GM18951 (cell line): ENCODE data around the gene SIN3B.
"Not testable (repeated sequence)": the region's sequence is repeated elsewhere in the genome, so short reads cannot be mapped to it uniquely, and the experiment has no call there.

Source experiments
- POLR2A ChIP-seq: IDR thresholded peaks from 4 replicates; pipeline ENCODE4 v1.6.1; 2011; ENCODE audit warnings: mild to moderate bottlenecking; ENCODE audit not compliant: insufficient read length, insufficient read depth; ENCODE audit errors: extremely low read depth
- in situ Hi-C: fragments of 300-500 bp; cut with MboI; formaldehyde crosslinking; loops from one replicate; pipeline ENCODE4 v1.12.0; 2022; ENCODE audit warnings: low sequenced_read_pairs, mixed read lengths, inconsistent platforms; ENCODE audit not compliant: unreplicated experiment

The SIN3B gene

DNA sequence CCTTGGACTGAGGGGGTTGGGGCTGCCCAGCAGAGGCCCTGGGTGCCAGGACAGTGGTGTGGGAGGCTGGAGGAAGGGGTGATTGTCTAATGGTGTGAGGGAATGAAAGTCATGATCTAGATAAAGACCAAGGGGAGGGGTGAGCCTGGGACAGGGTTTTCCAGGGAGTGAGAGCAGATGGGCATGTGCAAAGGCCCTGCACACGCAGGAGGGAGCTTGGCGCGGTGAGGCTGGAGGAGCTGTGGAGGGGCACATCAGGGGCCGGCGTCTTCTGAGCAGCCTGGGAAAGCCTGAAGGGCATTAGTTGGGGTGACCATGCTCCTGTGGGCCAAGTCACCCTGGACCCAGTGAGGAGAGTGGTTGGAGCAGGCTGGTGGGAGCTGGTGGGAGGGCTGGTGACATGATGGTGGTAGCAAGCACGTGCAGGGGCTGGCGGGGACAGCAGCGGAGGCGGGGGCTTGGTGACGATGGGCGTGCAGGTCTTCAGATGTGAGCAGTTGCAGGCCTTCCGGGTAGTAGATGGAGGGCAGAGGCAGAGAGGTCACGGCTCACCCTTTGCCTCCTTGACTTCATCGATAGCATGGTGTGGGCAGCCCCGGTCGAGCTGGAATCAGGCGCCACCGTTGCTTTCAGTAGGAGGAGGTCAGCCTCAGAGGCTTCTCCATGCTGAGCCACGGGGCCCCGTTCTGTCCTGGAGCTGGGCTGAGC lies 39.4 kb downstream of the SIN3B start:
- in situ Hi-C loops, result no loop called here
- TF ChIP-seq POLR2A, result no peak

DNA sequence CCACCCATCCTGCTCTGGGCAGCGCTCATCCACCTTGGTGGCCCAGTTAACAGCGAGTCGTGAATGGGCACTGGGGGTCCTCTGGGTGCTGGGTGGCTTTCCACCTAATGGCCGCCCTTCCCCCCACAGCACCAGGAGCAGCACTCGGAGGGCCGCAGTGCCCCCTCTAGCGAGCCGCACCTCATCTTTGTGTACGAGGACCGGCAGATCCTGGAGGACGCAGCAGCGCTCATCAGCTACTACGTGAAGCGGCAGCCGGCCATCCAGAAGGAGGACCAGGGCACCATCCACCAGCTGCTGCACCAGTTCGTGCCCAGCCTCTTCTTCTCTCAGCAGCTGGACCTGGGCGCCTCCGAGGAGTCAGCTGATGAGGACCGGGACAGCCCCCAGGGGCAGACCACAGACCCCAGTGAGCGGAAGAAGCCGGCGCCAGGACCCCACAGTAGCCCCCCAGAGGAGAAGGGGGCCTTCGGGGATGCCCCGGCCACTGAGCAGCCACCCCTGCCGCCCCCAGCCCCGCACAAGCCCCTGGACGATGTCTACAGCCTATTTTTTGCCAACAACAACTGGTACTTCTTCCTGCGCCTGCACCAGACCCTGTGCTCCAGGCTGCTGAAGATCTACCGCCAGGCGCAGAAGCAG lies 40.3 kb downstream of the SIN3B start:
- in situ Hi-C loops, result no loop called here
- TF ChIP-seq POLR2A, result no peak

DNA sequence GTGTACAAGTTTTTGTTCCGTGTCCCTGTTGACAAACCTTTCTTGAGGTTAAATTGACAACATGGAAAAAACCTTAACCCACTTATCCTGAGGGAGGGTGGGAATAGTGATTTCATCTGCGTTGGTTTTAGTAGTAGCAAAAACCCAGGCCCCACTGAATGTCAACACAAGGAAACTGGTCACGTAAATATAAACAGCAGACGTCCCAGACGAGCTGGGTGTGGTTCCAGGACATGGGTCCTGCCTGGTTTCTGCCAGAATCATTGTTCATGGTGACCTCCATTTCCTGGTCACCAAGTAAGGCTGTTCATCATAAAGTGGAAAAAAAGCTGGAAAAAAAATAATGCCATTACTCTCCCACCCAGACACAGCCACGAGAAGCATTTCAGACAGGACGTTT lies 42.7 kb downstream of the SIN3B start:
- in situ Hi-C loops, result no loop called here
- no peak for TF ChIP-seq POLR2A

DNA sequence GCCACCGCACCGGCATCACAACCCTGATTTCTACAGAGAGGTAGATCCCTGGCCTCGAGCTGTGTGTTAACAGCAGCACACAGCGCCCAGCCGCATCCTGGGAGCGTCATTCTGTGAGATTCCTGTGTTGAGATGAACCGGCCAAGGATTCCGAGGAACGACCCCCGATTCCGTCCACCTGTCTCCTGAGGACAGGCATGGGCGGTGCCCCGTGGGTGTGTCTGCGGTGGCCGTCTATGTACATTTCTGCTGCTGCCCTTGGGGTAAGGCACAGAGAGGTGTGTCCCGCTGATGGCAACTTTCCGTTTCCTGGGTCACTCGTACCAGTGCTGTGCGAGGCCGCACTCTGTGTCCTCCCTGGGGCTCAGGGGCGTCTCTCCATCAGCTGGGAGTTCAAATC lies 43.5 kb downstream of the SIN3B start:
- in situ Hi-C loops, result no loop called here

DNA sequence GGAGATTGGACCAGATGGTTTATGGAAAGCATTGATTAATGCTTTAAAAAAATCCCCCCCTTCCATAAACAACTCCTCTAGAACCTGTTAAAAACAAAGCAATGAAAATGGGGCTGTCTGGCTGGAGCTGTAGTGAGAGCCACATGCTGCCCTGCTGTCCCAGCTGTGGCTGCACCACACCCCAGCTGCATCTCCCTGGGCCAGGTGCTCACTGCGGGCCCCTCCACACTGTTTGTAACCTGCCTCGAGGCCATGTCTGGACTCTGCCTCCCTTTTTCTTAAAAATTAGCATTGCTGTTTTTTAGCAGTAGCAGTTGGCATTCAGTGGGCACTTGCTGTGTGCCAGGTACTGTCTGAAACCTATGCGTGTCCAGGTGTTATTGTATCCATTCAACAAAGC lies 44.4 kb downstream of the SIN3B start:
- in situ Hi-C loops, result no loop called here
- TF ChIP-seq POLR2A, result no peak

More for the DNA sequence above, 43.5 kb downstream of the SIN3B start:
- TF ChIP-seq POLR2A, result no peak

DNA sequence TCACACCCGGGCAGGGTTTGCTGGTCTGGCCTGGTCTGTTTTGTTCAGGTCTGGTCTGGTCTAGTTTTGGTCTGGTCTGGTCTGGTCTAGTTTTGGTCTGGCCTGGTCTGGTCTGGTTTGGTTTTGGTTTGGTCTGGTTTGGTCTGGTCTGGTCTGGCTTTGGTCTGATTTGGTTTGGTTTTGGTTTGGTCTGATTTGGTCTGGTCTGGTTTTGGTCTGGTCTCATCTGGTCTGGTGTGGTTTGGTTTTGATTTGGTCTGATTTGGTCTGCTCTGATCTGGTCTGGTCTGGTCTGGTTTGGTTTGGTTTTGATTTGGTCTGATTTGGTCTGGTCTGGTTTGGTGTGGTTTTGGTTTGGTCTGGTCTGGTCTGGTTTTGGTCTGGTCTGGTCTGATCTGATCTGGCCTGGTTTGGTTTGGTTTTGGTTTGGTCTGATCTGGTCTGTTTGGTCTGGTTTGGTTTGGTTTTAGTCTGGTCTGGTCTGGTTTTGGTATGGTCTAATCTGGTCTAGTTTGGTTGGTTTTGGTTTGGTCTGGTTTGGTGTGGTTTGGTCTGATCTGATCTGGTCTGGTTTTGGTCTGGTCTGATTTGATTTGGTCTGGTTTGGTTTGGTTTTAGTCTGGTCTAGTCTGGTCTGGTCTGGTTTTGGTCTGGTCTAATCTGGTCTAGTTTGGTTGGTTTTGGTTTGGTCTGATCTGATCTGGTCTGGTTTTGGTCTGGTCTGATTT lies 45.2 kb downstream of the SIN3B start:
- in situ Hi-C loops, result no loop called here
- no peak for TF ChIP-seq POLR2A

DNA sequence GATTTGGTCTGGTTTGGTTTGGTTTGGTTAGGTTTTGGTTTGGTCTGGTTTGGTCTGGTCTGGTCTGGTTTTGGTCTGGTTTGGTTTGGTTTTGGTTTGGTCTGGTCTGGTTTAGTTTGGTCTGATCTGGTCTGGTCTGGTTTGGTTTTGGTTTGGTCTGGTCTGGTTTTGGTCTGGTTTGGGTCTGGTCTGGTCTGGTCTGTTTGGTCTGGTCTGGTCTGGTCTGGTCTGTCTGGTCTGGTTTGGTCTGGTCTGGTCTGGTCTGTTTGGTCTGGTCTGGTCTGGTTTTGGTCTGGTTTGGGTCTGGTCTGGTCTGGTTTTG lies 45.7 kb downstream of the SIN3B start:
- in situ Hi-C loops, result not testable (repeated sequence)

DNA sequence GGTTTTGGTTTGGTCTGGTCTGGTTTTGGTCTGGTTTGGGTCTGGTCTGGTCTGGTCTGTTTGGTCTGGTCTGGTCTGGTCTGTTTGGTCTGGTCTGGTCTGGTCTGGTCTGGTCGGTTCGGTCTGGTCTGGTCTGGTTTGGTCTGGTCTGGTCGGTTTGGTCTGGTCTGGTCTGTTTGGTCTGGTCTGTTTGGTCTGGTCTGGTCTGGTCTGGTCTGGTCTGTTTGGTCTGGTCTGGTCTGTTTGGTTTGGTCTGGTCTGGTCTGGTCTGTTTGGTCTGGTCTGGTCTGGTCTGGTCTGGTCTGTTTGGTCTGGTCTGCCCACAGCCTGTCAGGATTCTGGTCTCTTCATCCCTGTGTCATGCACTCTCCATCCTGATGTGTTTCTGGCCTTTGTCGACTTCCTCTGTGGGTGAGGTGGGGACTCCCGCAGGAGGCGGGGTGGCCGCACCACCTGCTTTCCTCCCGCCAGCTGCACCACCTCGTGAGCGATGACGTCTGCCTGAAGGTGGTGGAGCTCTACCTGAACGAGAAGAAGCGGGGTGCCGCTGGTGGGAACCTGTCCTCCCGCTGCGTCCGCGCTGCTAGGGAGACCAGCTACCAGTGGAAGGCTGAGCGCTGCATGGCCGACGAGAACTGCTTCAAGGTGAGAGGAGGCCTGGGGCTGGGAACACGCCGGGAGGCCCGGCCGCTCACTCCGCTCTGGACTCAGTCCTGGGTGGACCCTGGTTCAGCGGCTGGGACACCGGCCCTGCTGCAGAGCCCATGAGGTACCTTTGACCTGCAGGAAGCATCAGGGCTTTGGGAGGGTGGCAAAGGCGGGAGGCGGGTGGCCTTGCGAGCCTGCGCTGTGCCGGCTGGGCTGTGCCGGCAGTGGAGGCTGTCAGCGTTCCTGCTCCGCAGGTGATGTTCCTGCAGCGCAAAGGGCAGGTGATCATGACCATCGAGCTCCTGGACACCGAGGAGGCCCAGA lies 46.7 kb downstream of the SIN3B start:
- in situ Hi-C loops, result no loop called here
- no peak for TF ChIP-seq POLR2A

DNA sequence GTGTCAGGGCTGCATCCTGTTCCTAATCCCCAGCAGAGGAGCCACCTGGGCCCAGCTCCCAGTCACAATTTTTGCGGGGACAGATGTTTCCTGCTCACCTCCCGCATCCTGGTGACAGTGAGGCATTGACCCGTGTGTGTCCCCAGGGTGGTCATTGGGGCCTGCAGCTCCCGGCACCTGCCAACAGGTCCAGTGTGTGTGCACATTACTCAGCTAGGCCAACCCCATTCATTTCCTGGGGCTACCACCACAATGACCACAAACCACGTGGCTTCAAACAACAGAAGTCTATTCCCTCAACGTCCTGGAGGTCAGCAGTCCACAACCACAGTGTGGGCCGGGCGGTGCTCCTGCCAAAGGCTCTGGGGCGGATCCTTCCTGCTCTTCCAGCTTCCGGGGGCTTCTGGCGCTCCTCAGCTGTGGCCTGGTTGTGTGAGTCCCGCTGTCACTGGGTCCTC lies 47.7 kb downstream of the SIN3B start:
- TF ChIP-seq POLR2A, result no peak

DNA sequence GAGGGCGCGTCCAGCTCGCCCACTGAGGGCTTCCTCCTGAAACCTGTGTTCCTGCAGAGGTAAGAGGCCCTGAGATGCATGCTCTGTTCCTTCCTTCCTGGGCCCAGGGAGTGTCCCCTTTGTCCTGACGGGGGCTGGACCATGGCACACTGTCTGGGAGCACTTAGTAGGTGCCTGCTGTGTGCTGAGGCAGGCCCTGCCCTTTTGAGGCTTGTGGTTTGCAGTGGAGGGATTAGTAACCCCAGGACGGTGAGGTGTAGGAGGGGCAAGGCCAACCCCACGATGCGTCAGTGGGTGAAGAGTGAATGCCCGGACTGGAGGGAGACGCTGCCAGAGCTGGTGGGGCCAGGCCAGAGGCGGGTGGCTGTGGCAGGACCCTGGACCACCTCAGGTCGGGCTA lies 48.4 kb downstream of the SIN3B start:
- in situ Hi-C loops, result no loop called here
- no peak for TF ChIP-seq POLR2A

More for the DNA sequence above, 47.7 kb downstream of the SIN3B start:
- in situ Hi-C loops, result no loop called here

DNA sequence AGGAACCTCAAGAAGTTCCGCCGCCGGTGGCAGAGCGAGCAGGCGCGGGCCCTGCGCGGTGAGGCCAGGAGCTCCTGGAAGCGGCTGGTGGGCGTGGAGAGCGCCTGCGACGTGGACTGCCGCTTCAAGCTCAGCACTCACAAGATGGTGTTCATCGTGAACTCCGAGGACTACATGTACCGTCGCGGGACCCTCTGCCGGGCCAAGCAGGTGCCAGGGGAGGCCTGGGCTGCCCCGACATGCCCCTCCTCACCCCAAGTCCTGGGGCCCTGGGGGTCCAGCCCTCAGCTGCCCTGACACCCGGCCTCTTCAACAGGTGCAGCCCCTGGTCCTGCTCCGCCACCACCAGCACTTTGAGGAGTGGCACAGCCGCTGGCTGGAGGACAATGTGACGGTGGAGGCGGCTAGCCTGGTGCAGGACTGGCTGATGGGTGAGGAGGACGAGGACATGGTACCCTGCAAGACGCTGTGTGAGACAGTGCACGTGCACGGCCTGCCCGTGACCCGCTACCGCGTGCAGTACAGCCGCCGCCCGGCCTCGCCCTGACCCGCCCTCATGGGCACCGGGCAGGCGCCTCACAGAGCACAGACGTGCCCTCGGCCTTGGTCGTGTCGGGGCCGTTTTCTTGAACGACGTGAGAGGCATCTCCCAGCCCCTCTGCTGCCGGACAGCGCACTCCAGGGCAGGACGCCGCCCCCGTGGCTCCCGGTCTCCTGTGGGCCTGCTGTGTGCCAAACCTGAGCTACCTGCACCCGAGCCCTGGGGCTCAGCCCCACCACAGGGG lies 49.2 kb downstream of the SIN3B start:
- no peak for TF ChIP-seq POLR2A
- in situ Hi-C loops, result no loop called here

DNA sequence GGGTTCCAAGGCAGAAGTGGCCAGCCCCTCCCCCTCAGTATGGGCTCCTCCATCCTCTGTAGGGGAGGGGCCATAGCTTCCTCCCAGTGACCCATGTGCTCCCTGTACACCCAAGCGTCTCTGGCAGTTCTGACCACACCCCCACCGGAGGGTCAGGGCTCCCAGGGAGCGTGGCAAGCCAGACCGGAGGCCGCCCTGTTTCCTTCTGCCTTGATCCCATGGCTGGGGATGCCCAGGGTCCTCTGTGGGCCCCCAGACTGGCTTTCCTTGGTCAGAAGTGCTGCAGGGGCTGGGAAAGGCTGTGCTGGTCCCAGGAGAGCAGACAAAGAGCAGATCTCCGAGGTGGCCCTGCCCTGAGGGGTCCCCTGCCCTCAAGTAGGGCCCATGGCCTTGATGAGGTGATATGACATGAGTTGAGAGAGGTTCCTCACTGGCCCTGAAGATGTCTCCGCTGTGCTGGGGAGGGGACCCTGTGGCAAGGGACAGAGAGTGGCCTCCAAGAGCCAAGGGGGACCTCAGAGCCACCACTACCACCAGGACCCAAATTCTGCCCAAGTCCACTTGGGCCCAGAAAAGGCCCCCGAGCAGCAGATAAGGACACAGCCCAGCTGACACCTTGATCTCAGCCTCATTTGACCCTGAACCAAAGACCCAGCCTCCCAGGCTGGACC lies 51.8 kb downstream of the SIN3B start:
- in situ Hi-C loops, result no loop called here
- no peak for TF ChIP-seq POLR2A
